Gastrocnemius medialis (tissue), 4 donors: Measurements from ENCODE around the gene TESK2. TPM values are rescaled to one million over a fixed set of nuclear protein-coding genes. Genes with fewer than 3 reads are reported as not detected.
"Not testable (repeated sequence)": the region's sequence is repeated elsewhere in the genome, so short reads cannot be mapped to it uniquely, and the experiment has no call there.

ENCODE experiments used
- ATAC-seq, 2 donors: fragments of 150-250 bp; one replicate each; pipeline ENCODE4 v1.9.1; 2016
- DNase-seq, 2 donors: peaks; one replicate each; pipeline ENCODE4 v3.0.0-alpha.2; 2019
- H3K27ac ChIP-seq, 4 donors: fragments of 200-600 bp; sonication (generic); 1 replicate in 1 of 4; 2 replicates in 3 of 4; pipeline ENCODE4 v1.5.1; 2016 to 2018; ENCODE audit warnings: mild to moderate bottlenecking in 2 of 4, moderate library complexity in 1 of 4
- H3K27me3 ChIP-seq, 3 donors: fragments of 200-600 bp; sonication (generic) in 2 of 3; 1 replicate in 1 of 3; 2 replicates in 2 of 3; pipeline versions ENCODE4 v1.5.1 to v1.6.0; 2016 to 2019; ENCODE audit warnings: mild to moderate bottlenecking in 1 of 3, moderate library complexity in 1 of 3
- H3K36me3 ChIP-seq, 2 donors: fragments of 200-600 bp; sonication (generic) in 1 of 2; one replicate each; pipeline ENCODE4 v1.5.1; 2017 to 2018
- H3K4me1 ChIP-seq, 2 donors: fragments of 200-600 bp; sonication (generic) in 1 of 2; one replicate each; pipeline ENCODE4 v1.5.1; 2016 to 2017; ENCODE audit warnings: mild to moderate bottlenecking in 2 of 2
- H3K4me3 ChIP-seq, 4 donors: fragments of 200-600 bp; sonication (generic) in 3 of 4; 1 replicate in 1 of 4; 2 replicates in 3 of 4; pipeline ENCODE4 v1.5.1; 2016 to 2019; ENCODE audit warnings: mild to moderate bottlenecking in 2 of 4
- H3K9me3 ChIP-seq, 3 donors: fragments of 200-600 bp; sonication (generic) in 2 of 3; 1 replicate in 1 of 3; 2 replicates in 2 of 3; pipeline ENCODE4 v1.5.1; 2016 to 2019
- POLR2A ChIP-seq, 2 donors: fragments of 450-650 bp; IDR thresholded peaks; one replicate each; pipeline ENCODE4 v1.6.1; 2017; ENCODE audit warnings: antibody characterized with exemption in 2 of 2, mild to moderate bottlenecking in 2 of 2, moderate library complexity in 2 of 2
- in situ Hi-C, 4 donors: fragments of 200-750 bp; cut with MboI; loops; one replicate each; pipeline versions ENCODE4 v1.15.0 to v1.8.0; 2017; ENCODE audit warnings: low sequenced_read_pairs in 4 of 4
- intact Hi-C: fragments of 100-400 bp; cut with DNase I; formaldehyde crosslinking; loops from one replicate; pipeline ENCODE4 v1.15.1; 2023; ENCODE audit warnings: low total_unique reads
- total RNA-seq, 4 donors: library from RNA; depleted of rRNA; stranded (reverse); fragments of >200 nt; gene quantifications; one replicate each; pipeline versions ENCODE4 v1.1.0 to v1.2.3, GENCODE V29; 2016
- TF ChIP-seq, protein P1 (sequence below), 5 experiments: fragments of 450-650 bp in 3 of 5; fragments of 200-600 bp in 2 of 5; sonication (generic) in 2 of 5; IDR thresholded peaks in 4 of 5; conservative IDR thresholded peaks in 1 of 5; 1 replicate in 4 of 5; 2 replicates in 1 of 5; pipeline ENCODE4 v1.5.1; 2016 to 2019; ENCODE audit warnings: antibody characterized with exemption in 5 of 5, mild to moderate bottlenecking in 3 of 5, moderate library complexity in 3 of 5

Gene TESK2
- total RNA-seq, 4 donors from 2014 or later = 3.4 to 5.8 (median 4.5) TPM

GRCh38 chr1:45493116-45493697 lies 2.2 kb upstream of the TESK2 start:
- in situ Hi-C loops (loop anchor here (5.0 to 25.0 kb wide), 6 partner anchors 131 to 481 kb away; partner anchors contain the start of genes HECTD3 (in 3 of the 4) and UROD (in 3 of the 4)), intact Hi-C loops (loop anchor here (1.0 to 5.0 kb wide), 4 partner anchors 133 to 761 kb away; partner anchors contain the start of genes GPBP1L1, RNU5D-1, TMEM69 and UROD)
- ATAC-seq = no peak
- H3K4me1 ChIP-seq = peaks cover 14 to 19% of the 10 kb centered on the region in 2 donors
- H3K27ac ChIP-seq = peak overlapping the region; percentile 83 to 96 (median 90)
- DNase-seq = peak in 1 of 2 donors; percentile 45
- TF ChIP-seq, protein P1, sequence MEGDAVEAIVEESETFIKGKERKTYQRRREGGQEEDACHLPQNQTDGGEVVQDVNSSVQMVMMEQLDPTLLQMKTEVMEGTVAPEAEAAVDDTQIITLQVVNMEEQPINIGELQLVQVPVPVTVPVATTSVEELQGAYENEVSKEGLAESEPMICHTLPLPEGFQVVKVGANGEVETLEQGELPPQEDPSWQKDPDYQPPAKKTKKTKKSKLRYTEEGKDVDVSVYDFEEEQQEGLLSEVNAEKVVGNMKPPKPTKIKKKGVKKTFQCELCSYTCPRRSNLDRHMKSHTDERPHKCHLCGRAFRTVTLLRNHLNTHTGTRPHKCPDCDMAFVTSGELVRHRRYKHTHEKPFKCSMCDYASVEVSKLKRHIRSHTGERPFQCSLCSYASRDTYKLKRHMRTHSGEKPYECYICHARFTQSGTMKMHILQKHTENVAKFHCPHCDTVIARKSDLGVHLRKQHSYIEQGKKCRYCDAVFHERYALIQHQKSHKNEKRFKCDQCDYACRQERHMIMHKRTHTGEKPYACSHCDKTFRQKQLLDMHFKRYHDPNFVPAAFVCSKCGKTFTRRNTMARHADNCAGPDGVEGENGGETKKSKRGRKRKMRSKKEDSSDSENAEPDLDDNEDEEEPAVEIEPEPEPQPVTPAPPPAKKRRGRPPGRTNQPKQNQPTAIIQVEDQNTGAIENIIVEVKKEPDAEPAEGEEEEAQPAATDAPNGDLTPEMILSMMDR (IDR thresholded peaks at IDR 0.05 in 4 of 5, conservative IDR thresholded peaks at IDR 0.05 in 1 of 5) = peak; percentile 44 to 73 (median 65)
- TF ChIP-seq POLR2A (IDR thresholded peaks at IDR 0.05) = no peak
- no peaks in the 10 kb centered on the region for H3K36me3 ChIP-seq
- H3K27me3 ChIP-seq = no peaks in the 10 kb centered on the region
- H3K4me3 ChIP-seq = no peak overlapping the region
- H3K9me3 ChIP-seq = no peaks in the 10 kb centered on the region

GRCh38 chr1:45492691-45493090 lies 1.7 kb upstream of the TESK2 start:
- no peaks in the 10 kb centered on the region for H3K9me3 ChIP-seq
- no peaks in the 10 kb centered on the region for H3K36me3 ChIP-seq
- H3K27ac ChIP-seq = peak overlapping the region; percentile 83 to 96 (median 90)
- no peak for ATAC-seq
- in situ Hi-C loops = loop anchor here (5.0 to 25.0 kb wide), 6 partner anchors 130 to 480 kb away; partner anchors contain the start of genes HECTD3 (in 3 of the 4) and UROD (in 3 of the 4)
- H3K4me3 ChIP-seq = no peak overlapping the region
- no peak for DNase-seq
- TF ChIP-seq, protein P1 (IDR thresholded peaks at IDR 0.05 in 4 of 5, conservative IDR thresholded peaks at IDR 0.05 in 1 of 5) = no peak
- TF ChIP-seq POLR2A (IDR thresholded peaks at IDR 0.05) = no peak
- no peaks in the 10 kb centered on the region for H3K27me3 ChIP-seq
- intact Hi-C loops = loop anchor here (1.0 to 5.0 kb wide), 4 partner anchors 132 to 760 kb away; partner anchors contain the start of genes GPBP1L1, RNU5D-1, TMEM69 and UROD
- peaks cover 14 to 19% of the 10 kb centered on the region in 2 donors for H3K4me1 ChIP-seq

GRCh38 chr1:45491487-45492260 lies 711 bp upstream of the TESK2 start:
- intact Hi-C loops = loop anchor here (1.0 to 5.0 kb wide), 5 partner anchors 9 to 759 kb away; partner anchors contain the start of genes CCDC163, GPBP1L1, MMACHC and RNU5D-1

DNA sequence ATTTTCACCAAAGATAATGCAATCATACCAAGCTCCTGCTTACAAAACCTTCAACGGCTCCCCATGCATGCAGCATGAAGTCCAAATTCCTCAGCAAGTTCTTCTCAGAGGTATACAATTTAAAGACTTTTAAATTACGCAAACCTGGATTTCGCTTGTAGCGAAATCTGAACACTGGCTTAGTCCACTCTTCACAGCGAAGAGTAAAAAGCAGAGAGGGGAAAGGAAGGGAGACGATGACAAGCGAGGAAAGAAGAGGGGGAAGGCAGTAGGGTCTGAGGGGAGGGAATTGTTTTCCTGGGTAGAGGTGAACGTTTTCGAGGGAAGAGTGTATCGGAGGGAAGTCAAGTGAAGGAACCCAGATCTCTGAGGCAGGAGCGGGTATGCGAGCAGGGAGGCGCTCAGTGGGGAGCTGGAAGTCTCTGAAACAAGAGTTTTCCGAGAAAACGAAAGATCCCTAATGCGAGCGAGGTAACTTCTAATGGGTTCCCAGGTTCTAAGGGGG lies 790 bp downstream of the TESK2 start:
- H3K4me3 ChIP-seq = peak overlapping the region; percentile 68 to 99 (median 90)
- ATAC-seq (peak in 1 of 2 donors; percentile 1), DNase-seq (no peak)
- in situ Hi-C loops (loop anchor here (5.0 to 25.0 kb wide), 6 partner anchors 128 to 478 kb away; partner anchors contain the start of genes HECTD3 (in 3 of the 4) and UROD (in 3 of the 4)), intact Hi-C loops (loop anchor here (2.0 to 5.0 kb wide), 3 partner anchors 187 to 758 kb away; partner anchors contain the start of genes GPBP1L1, RNU5D-1 and TMEM69)
- peak overlapping the region; percentile 87 to 96 (median 92) for H3K27ac ChIP-seq
- no peaks in the 10 kb centered on the region for H3K36me3 ChIP-seq
- H3K27me3 ChIP-seq = no peaks in the 10 kb centered on the region
- no peak for TF ChIP-seq POLR2A (IDR thresholded peaks at IDR 0.05)
- TF ChIP-seq, protein P1 (IDR thresholded peaks at IDR 0.05 in 4 of 5, conservative IDR thresholded peaks at IDR 0.05 in 1 of 5) = no peak
- H3K4me1 ChIP-seq = peaks cover 14 to 19% of the 10 kb centered on the region in 2 donors
- no peaks in the 10 kb centered on the region for H3K9me3 ChIP-seq

More at GRCh38 chr1:45491487-45492260, 711 bp upstream of the TESK2 start:
- peak overlapping the region; percentile 55 to 99 (median 82) for H3K4me3 ChIP-seq
- ATAC-seq (peak in 1 of 2 donors; percentile 16), DNase-seq (no peak)
- no peaks in the 10 kb centered on the region for H3K27me3 ChIP-seq
- no peaks in the 10 kb centered on the region for H3K9me3 ChIP-seq
- peak overlapping the region; percentile 83 to 96 (median 90) for H3K27ac ChIP-seq
- TF ChIP-seq, protein P1 (IDR thresholded peaks at IDR 0.05 in 4 of 5, conservative IDR thresholded peaks at IDR 0.05 in 1 of 5) = no peak
- no peak for TF ChIP-seq POLR2A (IDR thresholded peaks at IDR 0.05)
- in situ Hi-C loops = loop anchor here (5.0 to 25.0 kb wide), 6 partner anchors 129 to 479 kb away; partner anchors contain the start of genes HECTD3 (in 3 of the 4) and UROD (in 3 of the 4)
- no peaks in the 10 kb centered on the region for H3K36me3 ChIP-seq
- peaks cover 14 to 19% of the 10 kb centered on the region in 2 donors for H3K4me1 ChIP-seq

- H3K36me3 ChIP-seq, ATAC-seq, intact Hi-C loops, H3K9me3 ChIP-seq, DNase-seq, H3K27me3 ChIP-seq: not testable (repeated sequence)
- in situ Hi-C loops = loop anchor here in 1 of 4 donors (25.0 kb wide), 1 partner anchor 477 kb away; the partner anchor contains the start of genes HECTD3 and UROD
- peak overlapping the region in 2 of 4 donors; percentile 68 to 99 for H3K4me3 ChIP-seq
- H3K27ac ChIP-seq = peak overlapping the region in 2 of 4 donors; percentile 87 to 93
- peaks cover 14 to 19% of the 10 kb centered on the region in 2 donors for H3K4me1 ChIP-seq
Observed at GRCh38 chr1:45489379-45489778, 1.6 kb downstream of the TESK2 start.
